Coronary artery (tissue), 2 donors: Measurements from ENCODE around the gene ZNF134.

Source experiments
- DNase-seq: peaks from one replicate; pipeline ENCODE4 v3.0.0-alpha.2; 2017; ENCODE audit warnings: low spot score
- H3K27ac ChIP-seq, 2 donors: fragments of 200-600 bp; sonication (generic); one replicate each; pipeline ENCODE4 v1.5.1; 2016 to 2019
- H3K4me3 ChIP-seq: fragments of 200-600 bp; sonication (generic); 2 replicates; pipeline ENCODE4 v1.5.1; 2016; ENCODE audit warnings: mild to moderate bottlenecking, moderate library complexity
- TF ChIP-seq, protein P1 (sequence below): fragments of 200-600 bp; sonication (generic); IDR thresholded peaks from one replicate; pipeline ENCODE4 v1.5.1; 2019; ENCODE audit warnings: antibody characterized with exemption

The ZNF134 gene

DNA sequence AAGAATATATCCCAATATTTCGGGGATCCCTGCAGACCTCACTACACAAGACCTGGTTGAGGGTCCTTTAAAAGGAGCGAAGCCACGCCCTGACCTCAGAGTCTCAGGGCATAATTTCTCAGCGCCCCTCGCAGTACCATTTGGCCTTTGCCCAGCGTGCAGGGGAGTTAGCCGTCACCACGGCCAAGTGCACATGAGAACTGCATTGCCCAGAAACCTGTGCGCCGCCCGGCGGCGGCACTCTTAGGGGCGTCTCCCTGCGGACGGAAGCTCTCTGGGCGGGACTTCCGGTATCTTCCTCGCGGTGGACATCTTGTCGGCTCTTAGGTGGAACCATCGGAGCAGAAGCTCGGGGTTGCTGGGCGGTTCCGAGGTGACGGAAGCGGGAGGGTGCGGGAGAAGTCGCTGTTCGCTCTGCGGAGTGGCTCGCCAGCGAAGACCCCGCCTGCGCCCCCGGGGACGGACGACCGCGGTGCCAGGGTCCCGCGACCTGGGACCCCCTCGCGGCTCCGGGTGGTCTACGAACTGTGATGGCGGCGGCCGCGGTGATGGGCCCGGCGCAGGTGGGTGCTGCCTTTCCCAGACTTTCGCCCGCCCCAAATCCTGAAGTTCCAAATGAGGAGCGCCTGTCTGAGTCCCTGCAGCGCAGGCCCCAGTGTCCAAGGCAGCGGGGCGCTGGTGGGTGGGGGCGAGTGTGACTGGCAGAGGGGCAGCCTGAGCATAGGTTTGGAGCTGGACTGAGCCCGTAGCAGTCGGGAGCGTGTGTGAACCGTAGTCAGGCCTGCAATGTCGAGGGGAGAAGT lies at the start of gene ZNF134:
ZNF134 (plus strand) TSS at position 302 of the 803 bp plus-strand sequence. CDS start 5,227 bp downstream, outside the sequence.
- DNase-seq = peak; percentile 90
- TF ChIP-seq, protein P1, sequence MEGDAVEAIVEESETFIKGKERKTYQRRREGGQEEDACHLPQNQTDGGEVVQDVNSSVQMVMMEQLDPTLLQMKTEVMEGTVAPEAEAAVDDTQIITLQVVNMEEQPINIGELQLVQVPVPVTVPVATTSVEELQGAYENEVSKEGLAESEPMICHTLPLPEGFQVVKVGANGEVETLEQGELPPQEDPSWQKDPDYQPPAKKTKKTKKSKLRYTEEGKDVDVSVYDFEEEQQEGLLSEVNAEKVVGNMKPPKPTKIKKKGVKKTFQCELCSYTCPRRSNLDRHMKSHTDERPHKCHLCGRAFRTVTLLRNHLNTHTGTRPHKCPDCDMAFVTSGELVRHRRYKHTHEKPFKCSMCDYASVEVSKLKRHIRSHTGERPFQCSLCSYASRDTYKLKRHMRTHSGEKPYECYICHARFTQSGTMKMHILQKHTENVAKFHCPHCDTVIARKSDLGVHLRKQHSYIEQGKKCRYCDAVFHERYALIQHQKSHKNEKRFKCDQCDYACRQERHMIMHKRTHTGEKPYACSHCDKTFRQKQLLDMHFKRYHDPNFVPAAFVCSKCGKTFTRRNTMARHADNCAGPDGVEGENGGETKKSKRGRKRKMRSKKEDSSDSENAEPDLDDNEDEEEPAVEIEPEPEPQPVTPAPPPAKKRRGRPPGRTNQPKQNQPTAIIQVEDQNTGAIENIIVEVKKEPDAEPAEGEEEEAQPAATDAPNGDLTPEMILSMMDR = no peak
- Histone ChIP-seq H3K4me3 (peak within 1 kb of the TSS; percentile 93), H3K27ac (peak within 1 kb of the TSS; percentile 50 to 78)

DNA sequence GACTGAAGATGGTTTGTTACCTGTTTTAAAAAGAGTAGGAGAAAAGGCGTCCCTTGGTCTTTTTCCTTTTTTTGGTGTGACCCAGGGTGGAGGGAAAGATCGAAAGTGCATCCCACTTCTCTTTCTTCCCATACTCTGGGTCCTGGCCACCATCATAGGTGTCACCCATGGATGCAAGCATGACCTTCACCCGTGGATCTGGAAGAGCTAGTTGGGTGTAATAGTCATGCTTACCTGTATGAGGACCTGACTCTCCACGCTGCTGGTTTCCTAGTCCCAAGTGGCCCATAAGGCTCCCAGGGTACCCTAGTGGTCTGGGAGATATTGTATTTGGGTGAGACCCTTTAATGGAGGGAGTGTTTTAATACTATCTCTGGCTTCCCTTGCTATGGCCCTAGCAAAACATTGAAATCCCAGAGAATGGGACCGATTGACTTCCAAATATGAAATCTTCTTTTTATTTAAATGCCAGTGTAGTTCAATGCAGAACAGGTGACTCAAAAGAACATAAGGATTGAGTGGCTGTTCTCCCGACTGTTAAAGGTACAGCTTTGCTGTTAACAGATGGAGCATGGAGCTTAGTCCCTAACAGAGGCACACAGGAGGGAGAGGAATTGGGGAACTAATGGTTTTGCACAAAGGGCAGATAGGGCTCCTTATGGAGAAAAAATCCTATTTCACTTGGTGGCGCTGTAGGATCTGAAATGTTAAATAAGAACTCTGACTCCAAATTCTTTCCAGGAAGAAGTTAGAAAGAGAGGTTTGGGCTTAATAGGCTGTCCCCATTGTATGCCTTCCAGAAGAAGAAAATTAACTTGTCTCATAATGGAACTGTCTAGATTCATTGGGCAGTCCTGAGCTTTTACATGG lies 47.4 kb upstream of the ZNF134 start:
- Histone ChIP-seq H3K4me3 (no peak overlapping the region), H3K27ac (no peak overlapping the region)
- TF ChIP-seq, protein P1 = no peak
- DNase-seq = no peak

DNA sequence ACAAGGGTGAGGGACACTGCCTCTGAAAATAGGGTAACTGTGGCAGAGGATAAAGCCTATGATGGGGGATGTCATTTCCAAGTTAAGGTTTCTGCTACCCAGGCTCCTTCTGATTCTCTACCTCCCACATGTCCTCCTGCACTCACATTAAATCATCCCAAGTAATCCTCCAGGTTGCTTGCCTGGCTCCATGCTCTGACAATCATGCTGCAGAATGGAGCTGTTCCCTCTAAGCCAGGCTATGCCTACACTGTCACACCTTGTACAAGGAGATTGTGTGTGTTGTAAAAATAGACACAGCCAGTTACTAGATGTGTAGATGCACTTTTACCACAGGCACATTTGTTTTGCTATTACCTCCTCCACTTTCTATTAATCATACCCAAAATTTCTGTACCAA lies 43.3 kb upstream of the ZNF134 start:
- TF ChIP-seq, protein P1 = no peak
- DNase-seq = no peak
- Histone ChIP-seq H3K27ac (no peak overlapping the region), H3K4me3 (no peak overlapping the region)

DNA sequence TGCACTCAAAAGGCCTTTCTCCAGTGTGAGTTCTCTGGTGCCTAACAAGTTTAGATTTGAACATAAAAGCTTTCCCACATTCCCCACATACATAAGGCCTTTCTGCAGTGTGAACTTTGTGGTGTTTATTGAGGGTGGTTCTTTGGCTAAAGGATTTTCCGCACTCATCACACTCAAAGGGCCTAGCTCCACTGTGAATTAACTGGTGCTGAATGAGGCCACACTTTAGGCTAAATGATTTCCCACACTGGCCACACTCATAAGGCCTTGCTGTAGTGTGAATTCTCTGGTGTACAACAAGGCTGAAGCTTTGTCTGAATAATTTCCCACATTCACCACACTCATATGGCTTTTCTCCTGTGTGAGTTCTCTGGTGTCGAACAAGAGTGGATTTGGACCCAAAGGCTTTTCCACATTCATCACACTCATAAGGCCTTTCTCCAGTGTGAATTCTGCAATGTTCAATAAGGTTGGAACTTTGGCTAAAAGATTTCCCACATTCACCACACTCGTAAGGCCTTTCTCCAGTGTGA lies 41.6 kb upstream of the ZNF134 start:
- no peak overlapping the region for H3K27ac ChIP-seq
- TF ChIP-seq, protein P1 = no peak
- no peak for DNase-seq
- peak overlapping the region; percentile 18 for H3K4me3 ChIP-seq

DNA sequence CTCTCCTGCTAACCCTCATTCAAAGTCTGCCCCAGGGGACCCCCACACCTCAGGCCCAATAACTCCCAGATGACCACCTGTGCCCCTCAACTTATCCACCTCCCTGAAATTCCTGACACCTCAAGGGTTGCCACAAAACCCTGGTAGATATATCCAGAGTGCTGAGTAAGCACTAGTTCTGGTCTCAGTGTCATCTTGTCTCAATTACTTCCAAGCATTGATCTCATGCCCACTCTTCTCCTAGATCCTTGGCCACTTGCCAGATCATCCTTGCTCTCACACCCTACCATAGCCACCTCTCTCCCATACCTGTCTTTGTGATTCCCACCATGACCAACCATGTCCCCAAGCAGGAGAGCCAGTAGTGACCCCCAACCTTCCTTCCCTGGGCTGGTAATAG lies 37.4 kb upstream of the ZNF134 start:
- DNase-seq = no peak
- H3K4me3 ChIP-seq = peak overlapping the region; percentile 25
- H3K27ac ChIP-seq = no peak overlapping the region
- TF ChIP-seq, protein P1 = no peak

DNA sequence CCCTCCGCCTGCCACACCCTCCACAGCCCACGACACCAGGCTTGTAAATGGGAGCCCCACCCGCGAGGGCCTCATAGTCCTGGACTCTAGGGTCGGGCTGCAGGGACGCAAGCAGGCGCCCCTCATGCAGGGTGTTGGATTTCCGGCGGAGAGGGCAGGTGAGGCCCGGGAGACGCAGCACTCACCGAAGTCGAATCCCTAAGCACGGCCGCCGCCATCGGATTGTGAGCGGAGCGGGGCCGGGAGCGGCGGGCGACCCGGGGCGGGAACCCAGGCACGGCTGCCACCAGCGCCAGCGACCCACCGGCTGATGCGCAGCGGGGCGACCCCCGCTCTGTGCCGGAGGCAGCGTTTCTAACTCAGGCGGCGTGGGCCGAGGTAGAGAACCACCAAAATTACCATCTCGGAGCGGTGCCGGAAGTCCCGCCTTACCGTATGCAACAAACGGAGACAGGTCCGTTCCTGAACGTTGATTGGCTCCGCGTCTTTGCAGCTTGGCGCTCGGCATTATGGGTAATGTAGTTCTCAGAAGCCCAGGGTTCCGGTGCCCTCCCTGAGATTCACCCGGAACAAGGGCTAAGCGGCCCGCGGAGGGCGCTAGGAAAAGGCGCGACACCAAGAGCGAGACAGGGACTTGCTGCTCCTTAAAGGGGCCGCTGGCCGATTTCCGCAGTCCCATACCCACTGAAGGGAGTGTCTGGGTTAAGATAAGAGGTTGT lies 35.4 kb upstream of the ZNF134 start, which contains the start of gene ZNF416:
ZNF416 (minus strand) TSS at position 425 of the 719 bp plus-strand sequence; CDS start at position 218, 207 bp downstream.
- peak; percentile 97 for DNase-seq
- H3K4me3 ChIP-seq = peak within 1 kb of the TSS; percentile 98
- H3K27ac ChIP-seq = peak within 1 kb of the TSS; percentile 43 to 82
- TF ChIP-seq, protein P1 = no peak
